Endothelial cell of umbilical vein (primary cell): ENCODE results near the gene HTR3B.
A peak's percentile ranks its signal among the peaks of the same experiment; 100 is the strongest.

Source experiments
- CTCF ChIP-seq, 2 donors: IDR thresholded peaks; 1 replicate in 1 of 2; 2 replicates in 1 of 2; pipeline ENCODE4 v1.5.1; 2011; ENCODE audit warnings: low read length in 2 of 2, mild to moderate bottlenecking in 2 of 2, moderate library complexity in 2 of 2, control low read depth in 1 of 2, inconsistent platforms in 1 of 2, low read depth in 1 of 2; ENCODE audit not compliant: insufficient read depth in 1 of 2; ENCODE audit errors: extremely low read depth in 1 of 2
- EZH2 ChIP-seq: IDR thresholded peaks from 2 replicates; pipeline ENCODE4 v1.6.1; 2012; ENCODE audit warnings: borderline replicate concordance, low read depth, mild to moderate bottlenecking, moderate library complexity, low read length, inconsistent platforms; ENCODE audit not compliant: severe bottlenecking
- FOS ChIP-seq: IDR thresholded peaks from 2 replicates; pipeline ENCODE4 v1.6.1; 2011; ENCODE audit warnings: mild to moderate bottlenecking, low read length, moderate library complexity, borderline replicate concordance; ENCODE audit not compliant: insufficient read depth
- GATA2 ChIP-seq: IDR thresholded peaks from 2 replicates; pipeline ENCODE4 v1.7.0; 2011; ENCODE audit warnings: low read depth, mild to moderate bottlenecking, moderate library complexity, mixed read lengths, low read length; ENCODE audit not compliant: insufficient read length, insufficient read depth
- JUN ChIP-seq: IDR thresholded peaks from 2 replicates; pipeline ENCODE4 v1.6.1; 2011; ENCODE audit warnings: borderline replicate concordance, low read depth; ENCODE audit not compliant: insufficient read length, insufficient read depth
- MAX ChIP-seq: IDR thresholded peaks from 2 replicates; pipeline ENCODE4 v1.6.1; 2011; ENCODE audit not compliant: insufficient read depth, insufficient read length
- MYC ChIP-seq: IDR thresholded peaks from one replicate; pipeline ENCODE4 v1.6.1; 2011; ENCODE audit warnings: mild to moderate bottlenecking, low read depth, low read length
- POLR2A ChIP-seq: IDR thresholded peaks from 2 replicates; pipeline ENCODE4 v1.6.1; 2012; ENCODE audit warnings: low read depth, mild to moderate bottlenecking, control low read depth, low read length
- POLR2AphosphoS5 ChIP-seq: IDR thresholded peaks from 2 replicates; pipeline ENCODE4 v1.6.1; 2012; ENCODE audit warnings: low read depth, mild to moderate bottlenecking, control low read depth, low read length, moderate library complexity; ENCODE audit not compliant: insufficient read depth

GRCh38 chr11:113994077-113994954, 89.7 kb downstream of the HTR3B start:
- TF ChIP-seq CTCF (IDR thresholded peaks at IDR 0.05; ENCODE audit: extremely low read depth in 1 of 2, insufficient read depth in 1 of 2, low read depth in 1 of 2, low read length in 2 of 2), result peak; percentile 50 to 69
- no peak for TF ChIP-seq POLR2A
- no peak for TF ChIP-seq EZH2
- no peak for TF ChIP-seq MAX
- TF ChIP-seq POLR2AphosphoS5, result no peak
- TF ChIP-seq MYC, result no peak
- no peak for TF ChIP-seq GATA2
- no peak for TF ChIP-seq FOS
- TF ChIP-seq JUN, result no peak
